ENCODE results near the gene SF3A2. TPM values are rescaled to one million over a fixed set of nuclear protein-coding genes. Genes with fewer than 3 reads are reported as not detected.
A peak's percentile ranks its signal among the peaks of the same experiment; 100 is the strongest.

Gene SF3A2
- total RNA-seq, 2 experiments from 2014 or later, result 124 to 206 TPM

GRCh38 chr19:2239173-2239572 lies 2.5 kb downstream of the SF3A2 start:
- Histone ChIP-seq H3K4me1 (ENCODE audit: insufficient read depth, low read length, poor library complexity, severe bottlenecking) (peaks cover 48% of the 10 kb centered on the region), H3K9me2 (ENCODE audit: insufficient read depth, low read length) (no peaks in the 10 kb centered on the region), H3K4me3 (ENCODE audit: low read depth, low read length, poor library complexity, severe bottlenecking) (peak overlapping the region; percentile 96), H3K4me2 (ENCODE audit: low read length) (peak overlapping the region; percentile 91), H3K36me3 (ENCODE audit: insufficient read depth, low read length) (peaks cover 81% of the 10 kb centered on the region), H2AFZ (ENCODE audit: low read length) (no peak overlapping the region), H3K9me3 (ENCODE audit: low read length) (no peaks in the 10 kb centered on the region), H3K27ac (ENCODE audit: low read depth, low read length, poor library complexity, severe bottlenecking) (peak overlapping the region; percentile 75), H4K20me1 (ENCODE audit: insufficient read depth, low read length) (peaks cover 53% of the 10 kb centered on the region), H3K79me2 (ENCODE audit: insufficient read depth, low read depth, low read length) (peaks cover 87% of the 10 kb centered on the region)
- DNase-seq (ENCODE audit: low spot score), result peak; percentile 42
- intact Hi-C loops (cut with micrococcal nuclease; ENCODE audit: unreplicated experiment), result loop anchor here (5.0 kb wide), 1 partner anchor 373 kb away; no protein-coding TSS in a partner anchor
- POLR2A ChIA-PET, result interaction anchor here (0.6 to 1.2 kb wide), 7 partner anchors 17 to 291 kb away, joined by 3 to 5 read pairs (median 3); partner anchors contain the start of gene JSRP1
- no TSS peak for BruUV-seq (replicated peaks)
- TF ChIP-seq EZH2phosphoT487 (IDR thresholded peaks at IDR 0.05; ENCODE audit: borderline replicate concordance, low read depth, low read length) (no peak), CTCF (conservative IDR thresholded peaks at IDR 0.05; ENCODE audit: low read length) (no peak)
- CTCF ChIA-PET (ENCODE audit: unreplicated experiment), result interaction anchor here (0.8 kb wide), 1 partner anchor 21 kb away, joined by 3 read pairs; no protein-coding TSS in a partner anchor

- Histone ChIP-seq H3K79me2 (ENCODE audit: insufficient read depth, low read depth, low read length) (peaks cover 78% of the 10 kb centered on the region), H3K4me3 (ENCODE audit: low read depth, low read length, poor library complexity, severe bottlenecking) (peak overlapping the region; percentile 96), H3K9me2 (ENCODE audit: insufficient read depth, low read length) (no peaks in the 10 kb centered on the region), H3K36me3 (ENCODE audit: insufficient read depth, low read length) (peaks cover 83% of the 10 kb centered on the region), H3K4me1 (ENCODE audit: insufficient read depth, low read length, poor library complexity, severe bottlenecking) (peaks cover 39% of the 10 kb centered on the region), H3K27ac (ENCODE audit: low read depth, low read length, poor library complexity, severe bottlenecking) (peak overlapping the region; percentile 15), H3K9me3 (ENCODE audit: low read length) (no peaks in the 10 kb centered on the region), H3K4me2 (ENCODE audit: low read length) (peak overlapping the region; percentile 91), H2AFZ (ENCODE audit: low read length) (no peak overlapping the region), H4K20me1 (ENCODE audit: insufficient read depth, low read length) (peaks cover 51% of the 10 kb centered on the region)
- no TSS peak for BruUV-seq (replicated peaks)
- POLR2A ChIA-PET, result interaction anchor here (0.9 to 1.0 kb wide), 3 partner anchors 16 to 157 kb away, joined by 3 to 4 read pairs (median 3); partner anchors contain the start of gene JSRP1
- TF ChIP-seq CTCF (conservative IDR thresholded peaks at IDR 0.05; ENCODE audit: low read length) (no peak), EZH2phosphoT487 (IDR thresholded peaks at IDR 0.05; ENCODE audit: borderline replicate concordance, low read depth, low read length) (no peak)
- intact Hi-C loops (cut with micrococcal nuclease; ENCODE audit: unreplicated experiment), result loop anchor here (5.0 kb wide), 1 partner anchor 372 kb away; no protein-coding TSS in a partner anchor
- CTCF ChIA-PET (ENCODE audit: unreplicated experiment), result interaction anchor here (0.8 kb wide), 1 partner anchor 20 kb away, joined by 3 read pairs; no protein-coding TSS in a partner anchor
- DNase-seq (ENCODE audit: low spot score), result peak; percentile 59
Measured at GRCh38 chr19:2239771-2240770, 3.4 kb downstream of the SF3A2 start.

Data from OCI-LY7 (cell line).